Measurements from ENCODE around the gene BRMS1L. TPM values are rescaled to one million over a fixed set of nuclear protein-coding genes. Genes with fewer than 3 reads are reported as not detected.

The BRMS1L gene
- total and polyA plus RNA-seq, 9 of the 15 experiments (the other 6 are each of a cell fraction or from before 2014, with no cell fraction given) = 1.2 to 4.7 (median 3.3) TPM

GRCh38 chr14:35810963-35811362, 15.2 kb upstream of the BRMS1L start:
- Histone ChIP-seq H4K20me1 (replicated peaks; ENCODE audit: control insufficient read depth, insufficient read depth, low read length) (no peaks in the 10 kb centered on the region), H3K27ac (ENCODE audit: extremely low read depth, low read depth, low read length) (no peak overlapping the region), H3K4me3 (no peak overlapping the region), H3K79me2 (ENCODE audit: control insufficient read depth, insufficient read depth, low read length) (peaks cover 10% of the 10 kb centered on the region), H3K4me2 (ENCODE audit: insufficient read depth, low read length) (no peak overlapping the region), H3K9me3 (replicated peaks; ENCODE audit: control insufficient read depth, insufficient read depth, low read depth, low read length) (no peaks in the 10 kb centered on the region), H3K9ac (ENCODE audit: insufficient read depth in 1 of 2, low read depth in 2 of 2, low read length in 2 of 2) (no peak overlapping the region), H2AFZ (ENCODE audit: low read depth, low read length) (no peak overlapping the region), H3K9me1 (ENCODE audit: control insufficient read depth, insufficient read depth, low read length) (no peaks in the 10 kb centered on the region), H3K27me3 (ENCODE audit: control insufficient read depth in 2 of 2, insufficient read depth in 2 of 2, low read length in 2 of 2) (no peaks in the 10 kb centered on the region), H3K4me1 (replicated peaks in 1 of 2; ENCODE audit: control insufficient read depth in 2 of 2, insufficient read depth in 2 of 2, low read length in 2 of 2) (peaks cover 5 to 6% of the 10 kb centered on the region in 2 experiments; a peak in 3 of 5 replicates), H3K36me3 (ENCODE audit: control insufficient read depth, insufficient read depth, low read length) (no peaks in the 10 kb centered on the region)
- FAIRE-seq (no peak), DNase-seq (ENCODE audit: extremely low read depth in 1 of 4, low spot score in 3 of 4) (no peak), ATAC-seq (no peak)
- 79% methylated on average over 4 of the region's 4 CpGs for WGBS (ENCODE audit: insufficient coverage, low coverage, missing lambda C conversion rate)
- BruUV-seq (replicated peaks) = no TSS peak
- ChIA-PET CTCF (ENCODE audit: low intra/inter-chr PET ratio) (no interaction called here), POLR2A (no interaction called here)
- intact Hi-C loops (cut with micrococcal nuclease) (loop anchor here (10.0 kb wide), 1 partner anchor 386 kb away; no protein-coding TSS in a partner anchor), in situ Hi-C loops (cut with MboI) (loop anchor here (10.0 kb wide), 1 partner anchor 376 kb away; no protein-coding TSS in a partner anchor)
- TF ChIP-seq COPS2 (conservative IDR thresholded peaks at IDR 0.05) (no peak), LEF1 (IDR thresholded peaks at IDR 0.05) (no peak), CBFB (CRISPR knock-in tag; IDR thresholded peaks at IDR 0.05) (no peak), SRF (CRISPR knock-in tag; IDR thresholded peaks at IDR 0.05) (no peak)

- Histone ChIP-seq H3K4me2 (ENCODE audit: insufficient read depth, low read length) (no peak overlapping the region), H3K9ac (ENCODE audit: insufficient read depth in 1 of 2, low read depth in 2 of 2, low read length in 2 of 2) (no peak overlapping the region), H4K20me1 (replicated peaks; ENCODE audit: control insufficient read depth, insufficient read depth, low read length) (no peaks in the 10 kb centered on the region), H3K4me1 (replicated peaks in 1 of 2; ENCODE audit: control insufficient read depth in 2 of 2, insufficient read depth in 2 of 2, low read length in 2 of 2) (no peaks in the 10 kb centered on the region; a peak in 1 of 5 replicates), H3K9me3 (replicated peaks; ENCODE audit: control insufficient read depth, insufficient read depth, low read depth, low read length) (no peaks in the 10 kb centered on the region), H3K27ac (ENCODE audit: extremely low read depth, low read depth, low read length) (no peak overlapping the region), H3K36me3 (ENCODE audit: control insufficient read depth, insufficient read depth, low read length) (no peaks in the 10 kb centered on the region), H3K79me2 (ENCODE audit: control insufficient read depth, insufficient read depth, low read length) (no peaks in the 10 kb centered on the region), H2AFZ (ENCODE audit: low read depth, low read length) (no peak overlapping the region), H3K9me1 (ENCODE audit: control insufficient read depth, insufficient read depth, low read length) (no peaks in the 10 kb centered on the region), H3K4me3 (no peak overlapping the region), H3K27me3 (ENCODE audit: control insufficient read depth in 2 of 2, insufficient read depth in 2 of 2, low read length in 2 of 2) (no peaks in the 10 kb centered on the region)
- ChIA-PET POLR2A (interaction anchor here (0.6 kb wide), 2 partner anchors 123 to 933 kb away, joined by 3 to 4 read pairs; no protein-coding TSS in a partner anchor), CTCF (ENCODE audit: low intra/inter-chr PET ratio) (interaction anchor here (0.6 to 0.8 kb wide), 2 partner anchors 383 to 601 kb away, joined by 3 to 4 read pairs; no protein-coding TSS in a partner anchor)
- no TSS peak for BruUV-seq (replicated peaks)
- ATAC-seq = peak; percentile 85
- DNase-seq (ENCODE audit: extremely low read depth in 1 of 4, low spot score in 3 of 4) = peak; percentile 24 to 70 (median 28)
- peak; percentile 56 for FAIRE-seq
- in situ Hi-C loops (cut with MboI) = loop anchor here (10.0 kb wide), 1 partner anchor 380 kb away; no protein-coding TSS in a partner anchor
- intact Hi-C loops (cut with micrococcal nuclease) = loop anchor here (5.0 to 10.0 kb wide), 2 partner anchors 127 to 390 kb away; no protein-coding TSS in a partner anchor
- WGBS (ENCODE audit: insufficient coverage, low coverage, missing lambda C conversion rate) = 23% methylated on average over 3 of the region's 3 CpGs
- TF ChIP-seq ZBTB34 (CRISPR knock-in tag; IDR thresholded peaks at IDR 0.05) = no peak
- no peak for TF ChIP-seq ZNF165 (CRISPR knock-in tag; IDR thresholded peaks at IDR 0.05; ENCODE audit: borderline replicate concordance)
- TF ChIP-seq CCNT2 (IDR thresholded peaks at IDR 0.05; ENCODE audit: borderline replicate concordance, extremely low read depth, insufficient read length, low read depth, low read length) = no peak
- TF ChIP-seq E2F8 (IDR thresholded peaks at IDR 0.05; ENCODE audit: low read depth, partially characterized antibody) = no peak
- peak in 1 of 2 experiments; percentile 24; a peak in 1 of 4 replicates for TF ChIP-seq RAD21 (CRISPR knock-in tag; conservative IDR thresholded peaks at IDR 0.05 in 1 of 2, IDR thresholded peaks at IDR 0.05 in 1 of 2)
- no peak for TF ChIP-seq RBM15 (IDR thresholded peaks at IDR 0.05; ENCODE audit: insufficient read depth, low read length)
These were observed 11.7 kb upstream of the BRMS1L start for GRCh38 chr14:35814371-35815005.

Measured in K562 (cell line).